HepG2 (cell line): ENCODE measurements around the gene CMC1. TPM values are rescaled to one million over a fixed set of nuclear protein-coding genes. Genes with fewer than 3 reads are reported as not detected.

Experiments used
- ATAC-seq: fragments of 200-7000 bp; cut with Tn5 transposase; 3 replicates; pipeline ENCODE4 v1.9.1; 2020; ENCODE audit warnings: mild to moderate bottlenecking, moderate library complexity
- BruUV-seq: library from RNA; stranded (reverse); fragments of 400-500 nt; replicated peaks from 2 replicates; lab custom pipeline; 2021; lab: Mats Ljungman, UMichigan
- CTCF ChIA-PET: fragments of 300-600 bp; formaldehyde crosslinking; extraction: SDS; loops from one replicate; lab custom pipeline; 2021; ENCODE audit warnings: low total read pairs, inconsistent platforms, low intra/inter-chr PET ratio; lab: Yijun Ruan, JAX
- POLR2A ChIA-PET: fragments of 350-600 bp; sonication (Branson Sonifier 250); formaldehyde crosslinking; loops from one replicate; lab custom pipeline; 2020; ENCODE audit warnings: antibody characterized with exemption, inconsistent platforms; lab: Yijun Ruan, JAX
- DNase-seq: peaks from one replicate; pipeline ENCODE4 v3.0.0-alpha.2; 2015; ENCODE audit warnings: low spot score
- FAIRE-seq: peaks from 3 replicates; lab custom pipeline; 2011; peaks lifted over from hg19 to GRCh38; lab: Jason Lieb, UNC
- H2AFZ ChIP-seq: one replicate; pipeline ENCODE4 v1.6.1; 2011; ENCODE audit warnings: low read length, inconsistent platforms
- H3K27ac ChIP-seq: fragments of 300-600 bp; 3 replicates; pipeline ENCODE4 v1.8.0; 2011; ENCODE audit warnings: mixed run types, mild to moderate bottlenecking, mixed read lengths, low read length, inconsistent platforms; ENCODE audit not compliant: insufficient read depth; ENCODE audit errors: extremely low read length
- H3K27me3 ChIP-seq, 2 experiments: fragments of 200-600 bp in 1 of 2; 2 replicates in 1 of 2; 3 replicates in 1 of 2; pipeline versions ENCODE4 v1.6.0 to v1.8.0; 2011; ENCODE audit warnings: low read length in 2 of 2, mild to moderate bottlenecking in 2 of 2, moderate library complexity in 2 of 2, inconsistent platforms in 1 of 2; ENCODE audit not compliant: insufficient read depth in 2 of 2, control insufficient read depth in 1 of 2
- H3K36me3 ChIP-seq, 2 experiments: fragments of 200-600 bp in 1 of 2; replicated peaks in 1 of 2; 2 replicates in 1 of 2; 3 replicates in 1 of 2; pipeline versions ENCODE4 v1.5.1 to v1.8.0; 2011; ENCODE audit warnings: low read length in 2 of 2, inconsistent platforms in 1 of 2; ENCODE audit not compliant: insufficient read depth in 2 of 2, control insufficient read depth in 1 of 2
- H3K4me1 ChIP-seq: 2 replicates; pipeline ENCODE4 v1.5.1; 2012; ENCODE audit warnings: low read length, inconsistent platforms; ENCODE audit not compliant: insufficient read depth
- H3K4me2 ChIP-seq: 2 replicates; pipeline ENCODE4 v1.6.0; 2011; ENCODE audit warnings: low read depth, low read length, inconsistent platforms
- H3K4me3 ChIP-seq, 3 experiments: fragments of 200-600 bp in 1 of 3; sonication (generic), shearing (Covaris generic) in 1 of 3; replicated peaks in 1 of 3; 2 replicates each; pipeline ENCODE4 v1.5.1; 2011 to 2016; ENCODE audit warnings: low read length in 3 of 3, inconsistent platforms in 2 of 3, low read depth in 2 of 3, mild to moderate bottlenecking in 2 of 3, control low read depth in 1 of 3, mixed read lengths in 1 of 3; ENCODE audit not compliant: insufficient read depth in 1 of 3
- H3K79me2 ChIP-seq: one replicate; pipeline ENCODE4 v1.6.1; 2011; ENCODE audit warnings: low read length, inconsistent platforms; ENCODE audit not compliant: insufficient read depth
- H3K9ac ChIP-seq: 2 replicates; pipeline ENCODE4 v1.6.0; 2011; ENCODE audit warnings: mild to moderate bottlenecking, low read depth, low read length, inconsistent platforms; ENCODE audit not compliant: insufficient read depth
- H3K9me3 ChIP-seq: 2 replicates; pipeline ENCODE4 v1.5.1; 2012; ENCODE audit warnings: mild to moderate bottlenecking, low read length
- H4K20me1 ChIP-seq: 2 replicates; pipeline ENCODE4 v1.6.0; 2011; ENCODE audit warnings: inconsistent platforms, mild to moderate bottlenecking, low read length, moderate library complexity; ENCODE audit not compliant: insufficient read depth
- ATF7 ChIP-seq, 2 experiments: fragments of 450-650 bp in 1 of 2; sonication (generic) in 1 of 2; formaldehyde crosslinking in 1 of 2; IDR thresholded peaks; 2 replicates each; pipeline versions ENCODE4 v1.4.0 to v1.6.1; 2016 to 2020; ENCODE audit warnings: antibody characterized with exemption in 1 of 2, mild to moderate bottlenecking in 1 of 2, missing genetic modification reagents in 1 of 2
- CBX1 ChIP-seq: IDR thresholded peaks from one replicate; pipeline ENCODE4 v1.6.1; 2016; ENCODE audit warnings: antibody characterized with exemption, low read depth
- CEBPB ChIP-seq: IDR thresholded peaks from 2 replicates; pipeline ENCODE4 v1.6.1; 2011; ENCODE audit warnings: low read depth, low read length, improper control_type of control experiment, borderline replicate concordance
- ELF1 ChIP-seq: sonication (generic); formaldehyde crosslinking; IDR thresholded peaks from 2 replicates; pipeline ENCODE4 v1.4.0; 2020; ENCODE audit warnings: missing genetic modification reagents
- PITX1 ChIP-seq: sonication (generic); formaldehyde crosslinking; IDR thresholded peaks from 2 replicates; pipeline ENCODE4 v1.5.1; 2020; ENCODE audit warnings: mild to moderate bottlenecking, missing genetic modification reagents
- SOX13 ChIP-seq, 3 experiments: fragments of 450-650 bp in 1 of 3; sonication (generic) in 1 of 3; formaldehyde crosslinking in 1 of 3; IDR thresholded peaks in 2 of 3; conservative IDR thresholded peaks in 1 of 3; 2 replicates each; pipeline versions ENCODE4 v1.5.0 to v1.6.1; 2016 to 2020; ENCODE audit warnings: antibody characterized with exemption in 1 of 3, mild to moderate bottlenecking in 1 of 3, missing compliant biosample characterization in 1 of 3, missing genetic modification reagents in 1 of 3, moderate library complexity in 1 of 3
- ZBTB20 ChIP-seq: sonication (generic); formaldehyde crosslinking; IDR thresholded peaks from 2 replicates; pipeline ENCODE4 v1.8.1; 2023; ENCODE audit warnings: missing genetic modification reagents, low read depth, mild to moderate bottlenecking, borderline replicate concordance
- ZNF556 ChIP-seq: sonication (generic); formaldehyde crosslinking; IDR thresholded peaks from 2 replicates; pipeline ENCODE4 v1.4.0; 2020; ENCODE audit warnings: mild to moderate bottlenecking, missing genetic modification reagents, borderline replicate concordance
- ZNF563 ChIP-seq: sonication (generic); formaldehyde crosslinking; IDR thresholded peaks from 2 replicates; pipeline ENCODE4 v1.8.0; 2022; ENCODE audit warnings: mild to moderate bottlenecking, moderate library complexity, missing genetic modification reagents
- ZNF782 ChIP-seq: sonication (generic); formaldehyde crosslinking; IDR thresholded peaks from 2 replicates; pipeline ENCODE4 v1.4.0; 2020; ENCODE audit warnings: missing genetic modification reagents, mild to moderate bottlenecking, borderline replicate concordance
- ZNF83 ChIP-seq: sonication (generic); formaldehyde crosslinking; IDR thresholded peaks from 2 replicates; pipeline ENCODE4 v1.4.0; 2020; ENCODE audit warnings: missing genetic modification reagents, mild to moderate bottlenecking, borderline replicate concordance
- ZZZ3 ChIP-seq: sonication (generic); formaldehyde crosslinking; IDR thresholded peaks from 2 replicates; pipeline ENCODE4 v1.4.0; 2020; ENCODE audit warnings: missing genetic modification reagents, mild to moderate bottlenecking, borderline replicate concordance
- WGBS: methylation state at CpG from one replicate; pipeline ENCODE4 v1.1.6; 2017; ENCODE audit warnings: low lambda C conversion rate; 5-methylcytosine and 5-hydroxymethylcytosine counted together
- in situ Hi-C: cut with HindIII; loops from 2 replicates; pipeline ENCODE4 v1.10.0; 2017; ENCODE audit warnings: low pct_unique_long_range_greater_than_20kb; ENCODE audit not compliant: extremely low pct_ligation_motif_present
- intact Hi-C: fragments of 100-400 bp; cut with micrococcal nuclease; formaldehyde crosslinking; loops from one replicate; pipeline ENCODE4 v1.10.0; 2022; ENCODE audit not compliant: unreplicated experiment
- polyA plus RNA-seq, 8 experiments: library from polyadenylated mRNA; depleted of rRNA in 3 of 8; stranded (reverse) in 7 of 8; unstranded in 1 of 8; fragments of >200 nt; fragmentation: Illumina TruSeq in 4 of 8; extraction: Trizol in 4 of 8; gene quantifications; 2 replicates each; pipeline versions ENCODE4 v1.2.1 to v1.2.3, GENCODE V29; 2011 to 2016; ENCODE audit warnings: low read depth in 4 of 8, missing spikeins in 1 of 8, mixed read lengths in 1 of 8; ENCODE audit not compliant: insufficient read depth in 1 of 8
- total RNA-seq, 5 experiments: library from RNA; depleted of rRNA; stranded (reverse); fragments of >200 nt; fragmentation: Illumina TruSeq; extraction: Trizol; gene quantifications; 2 replicates each; pipeline ENCODE4 v1.2.3, GENCODE V29; 2016; ENCODE audit warnings: low read depth in 1 of 5
- TF ChIP-seq, protein P1 (sequence below): sonication (generic); formaldehyde crosslinking; IDR thresholded peaks from 2 replicates; pipeline ENCODE4 v1.5.1; 2020; ENCODE audit warnings: mild to moderate bottlenecking, missing genetic modification reagents, borderline replicate concordance
- TF ChIP-seq, protein P2 (sequence below), 2 experiments: sonication (generic) in 1 of 2; formaldehyde crosslinking in 1 of 2; IDR thresholded peaks; 2 replicates each; pipeline versions ENCODE4 v1.4.0 to v1.6.1; 2018 to 2020; ENCODE audit warnings: missing genetic modification reagents in 2 of 2, borderline replicate concordance in 1 of 2, low read depth in 1 of 2, mild to moderate bottlenecking in 1 of 2, missing biosample characterization in 1 of 2
- TF ChIP-seq, protein P3 (sequence below): sonication (generic); formaldehyde crosslinking; IDR thresholded peaks from 2 replicates; pipeline ENCODE4 v1.8.0; 2022; ENCODE audit warnings: mild to moderate bottlenecking, missing genetic modification reagents, moderate library complexity

Gene CMC1
- total and polyA plus RNA-seq, 2 of the 13 experiments (the other 11 are each of a cell fraction or from before 2014, with no cell fraction given) = 22.1 to 29.5 TPM

DNA sequence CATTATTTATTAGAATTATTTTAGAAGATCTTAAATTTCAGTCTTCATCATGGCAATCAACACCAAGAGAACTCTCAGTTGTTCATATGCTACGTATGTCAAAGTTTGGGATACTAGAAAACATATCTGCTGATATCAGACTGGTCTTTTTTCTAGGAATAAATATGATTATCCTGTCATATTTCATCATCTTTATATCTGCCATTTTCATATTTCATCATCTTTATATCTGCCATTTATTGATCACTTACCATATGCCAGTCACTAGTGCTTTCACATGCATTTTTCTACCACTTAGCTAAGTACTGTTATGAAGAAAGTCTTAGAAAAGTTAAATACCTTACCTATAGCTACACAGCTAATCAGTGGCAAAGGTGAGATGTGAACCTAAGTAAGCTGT is 104.3 kb downstream of the CMC1 start:
- no peak overlapping the region for H2AFZ ChIP-seq
- no peaks in the 10 kb centered on the region for H3K27me3 ChIP-seq
- H3K4me1 ChIP-seq = peaks cover 54% of the 10 kb centered on the region
- peak overlapping the region in 2 of 3 experiments; percentile 5 to 19; a peak in 3 of 6 replicates for H3K4me3 ChIP-seq
- no peak overlapping the region for H3K27ac ChIP-seq
- WGBS = 100% methylated on average over 1 of the region's 1 CpG
- H3K4me2 ChIP-seq = peak overlapping the region; percentile 76
- H3K9me3 ChIP-seq = no peaks in the 10 kb centered on the region
- ChIA-PET CTCF (no interaction called here), POLR2A (no interaction called here)
- H3K79me2 ChIP-seq = peaks cover 63% of the 10 kb centered on the region
- H3K36me3 ChIP-seq = peaks cover 0 to 1% of the 10 kb centered on the region in 2 experiments; a peak in 1 of 5 replicates
- peaks cover 8% of the 10 kb centered on the region; the same call in 1 of the 2 replicates for H4K20me1 ChIP-seq
- ATAC-seq = no peak
- DNase-seq = no peak
- FAIRE-seq = peak; percentile 15
- no peak overlapping the region for H3K9ac ChIP-seq
- BruUV-seq = no TSS peak
- intact Hi-C loops = loop anchor here (5.0 to 10.0 kb wide), 3 partner anchors 103 to 983 kb away; partner anchors contain the start of gene CMC1
- in situ Hi-C loops = no loop called here
- TF ChIP-seq ZNF83 (CRISPR knock-in tag) = no peak
- TF ChIP-seq ZZZ3 (CRISPR knock-in tag) = no peak
- no peak for TF ChIP-seq ZNF563 (CRISPR knock-in tag)
- no peak for TF ChIP-seq ZNF782 (CRISPR knock-in tag)
- TF ChIP-seq ATF7 (IDR thresholded peaks at IDR 0.05) = peak; percentile 58; the same call in 1 of the 2 replicates
- TF ChIP-seq ATF7 (CRISPR knock-in tag; IDR thresholded peaks at IDR 0.05) = no peak
- no peak for TF ChIP-seq PITX1 (CRISPR knock-in tag)
- TF ChIP-seq SOX13 (IDR thresholded peaks at IDR 0.05) = no peak
- TF ChIP-seq SOX13 (CRISPR knock-in tag; conservative IDR thresholded peaks at IDR 0.05 in 1 of 2, IDR thresholded peaks at IDR 0.05 in 1 of 2) = no peak
- TF ChIP-seq ELF1 (CRISPR knock-in tag) = no peak
- 0 out of 2 replicates have a peak, but pooled peaks have one; percentile 33 for TF ChIP-seq CEBPB
- TF ChIP-seq, protein P1, sequence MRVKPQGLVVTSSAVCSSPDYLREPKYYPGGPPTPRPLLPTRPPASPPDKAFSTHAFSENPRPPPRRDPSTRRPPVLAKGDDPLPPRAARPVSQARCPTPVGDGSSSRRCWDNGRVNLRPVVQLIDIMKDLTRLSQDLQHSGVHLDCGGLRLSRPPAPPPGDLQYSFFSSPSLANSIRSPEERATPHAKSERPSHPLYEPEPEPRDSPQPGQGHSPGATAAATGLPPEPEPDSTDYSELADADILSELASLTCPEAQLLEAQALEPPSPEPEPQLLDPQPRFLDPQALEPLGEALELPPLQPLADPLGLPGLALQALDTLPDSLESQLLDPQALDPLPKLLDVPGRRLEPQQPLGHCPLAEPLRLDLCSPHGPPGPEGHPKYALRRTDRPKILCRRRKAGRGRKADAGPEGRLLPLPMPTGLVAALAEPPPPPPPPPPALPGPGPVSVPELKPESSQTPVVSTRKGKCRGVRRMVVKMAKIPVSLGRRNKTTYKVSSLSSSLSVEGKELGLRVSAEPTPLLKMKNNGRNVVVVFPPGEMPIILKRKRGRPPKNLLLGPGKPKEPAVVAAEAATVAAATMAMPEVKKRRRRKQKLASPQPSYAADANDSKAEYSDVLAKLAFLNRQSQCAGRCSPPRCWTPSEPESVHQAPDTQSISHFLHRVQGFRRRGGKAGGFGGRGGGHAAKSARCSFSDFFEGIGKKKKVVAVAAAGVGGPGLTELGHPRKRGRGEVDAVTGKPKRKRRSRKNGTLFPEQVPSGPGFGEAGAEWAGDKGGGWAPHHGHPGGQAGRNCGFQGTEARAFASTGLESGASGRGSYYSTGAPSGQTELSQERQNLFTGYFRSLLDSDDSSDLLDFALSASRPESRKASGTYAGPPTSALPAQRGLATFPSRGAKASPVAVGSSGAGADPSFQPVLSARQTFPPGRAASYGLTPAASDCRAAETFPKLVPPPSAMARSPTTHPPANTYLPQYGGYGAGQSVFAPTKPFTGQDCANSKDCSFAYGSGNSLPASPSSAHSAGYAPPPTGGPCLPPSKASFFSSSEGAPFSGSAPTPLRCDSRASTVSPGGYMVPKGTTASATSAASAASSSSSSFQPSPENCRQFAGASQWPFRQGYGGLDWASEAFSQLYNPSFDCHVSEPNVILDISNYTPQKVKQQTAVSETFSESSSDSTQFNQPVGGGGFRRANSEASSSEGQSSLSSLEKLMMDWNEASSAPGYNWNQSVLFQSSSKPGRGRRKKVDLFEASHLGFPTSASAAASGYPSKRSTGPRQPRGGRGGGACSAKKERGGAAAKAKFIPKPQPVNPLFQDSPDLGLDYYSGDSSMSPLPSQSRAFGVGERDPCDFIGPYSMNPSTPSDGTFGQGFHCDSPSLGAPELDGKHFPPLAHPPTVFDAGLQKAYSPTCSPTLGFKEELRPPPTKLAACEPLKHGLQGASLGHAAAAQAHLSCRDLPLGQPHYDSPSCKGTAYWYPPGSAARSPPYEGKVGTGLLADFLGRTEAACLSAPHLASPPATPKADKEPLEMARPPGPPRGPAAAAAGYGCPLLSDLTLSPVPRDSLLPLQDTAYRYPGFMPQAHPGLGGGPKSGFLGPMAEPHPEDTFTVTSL (CRISPR knock-in tag) = no peak
- TF ChIP-seq, protein P2, sequence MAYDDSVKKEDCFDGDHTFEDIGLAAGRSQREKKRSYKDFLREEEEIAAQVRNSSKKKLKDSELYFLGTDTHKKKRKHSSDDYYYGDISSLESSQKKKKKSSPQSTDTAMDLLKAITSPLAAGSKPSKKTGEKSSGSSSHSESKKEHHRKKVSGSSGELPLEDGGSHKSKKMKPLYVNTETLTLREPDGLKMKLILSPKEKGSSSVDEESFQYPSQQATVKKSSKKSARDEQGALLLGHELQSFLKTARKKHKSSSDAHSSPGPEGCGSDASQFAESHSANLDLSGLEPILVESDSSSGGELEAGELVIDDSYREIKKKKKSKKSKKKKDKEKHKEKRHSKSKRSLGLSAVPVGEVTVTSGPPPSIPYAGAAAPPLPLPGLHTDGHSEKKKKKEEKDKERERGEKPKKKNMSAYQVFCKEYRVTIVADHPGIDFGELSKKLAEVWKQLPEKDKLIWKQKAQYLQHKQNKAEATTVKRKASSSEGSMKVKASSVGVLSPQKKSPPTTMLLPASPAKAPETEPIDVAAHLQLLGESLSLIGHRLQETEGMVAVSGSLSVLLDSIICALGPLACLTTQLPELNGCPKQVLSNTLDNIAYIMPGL (CRISPR knock-in tag; IDR thresholded peaks at IDR 0.05; ENCODE audit: borderline replicate concordance in 1 of 2, low read depth in 1 of 2) = no peak
- TF ChIP-seq, protein P3, sequence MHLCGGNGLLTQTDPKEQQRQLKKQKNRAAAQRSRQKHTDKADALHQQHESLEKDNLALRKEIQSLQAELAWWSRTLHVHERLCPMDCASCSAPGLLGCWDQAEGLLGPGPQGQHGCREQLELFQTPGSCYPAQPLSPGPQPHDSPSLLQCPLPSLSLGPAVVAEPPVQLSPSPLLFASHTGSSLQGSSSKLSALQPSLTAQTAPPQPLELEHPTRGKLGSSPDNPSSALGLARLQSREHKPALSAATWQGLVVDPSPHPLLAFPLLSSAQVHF (CRISPR knock-in tag) = no peak
- no peak for TF ChIP-seq CBX1
- no peak for TF ChIP-seq ZNF556 (CRISPR knock-in tag)
- TF ChIP-seq ZBTB20 = no peak
